Stimulated activated CD4-positive, alpha-beta T cell treated with anti-CD3 and anti-CD28 coated beads, Interleukin-15, amount 100 ng/mL, for 1 hour (primary cell): ENCODE data around the gene TMEM175.

Experiments
- DNase-seq, 2 donors: peaks; one replicate each; pipeline ENCODE4 v3.0.0-alpha.2; 2020; ENCODE audit warnings: low read depth in 1 of 2, low spot score in 1 of 2

Gene TMEM175

DNA sequence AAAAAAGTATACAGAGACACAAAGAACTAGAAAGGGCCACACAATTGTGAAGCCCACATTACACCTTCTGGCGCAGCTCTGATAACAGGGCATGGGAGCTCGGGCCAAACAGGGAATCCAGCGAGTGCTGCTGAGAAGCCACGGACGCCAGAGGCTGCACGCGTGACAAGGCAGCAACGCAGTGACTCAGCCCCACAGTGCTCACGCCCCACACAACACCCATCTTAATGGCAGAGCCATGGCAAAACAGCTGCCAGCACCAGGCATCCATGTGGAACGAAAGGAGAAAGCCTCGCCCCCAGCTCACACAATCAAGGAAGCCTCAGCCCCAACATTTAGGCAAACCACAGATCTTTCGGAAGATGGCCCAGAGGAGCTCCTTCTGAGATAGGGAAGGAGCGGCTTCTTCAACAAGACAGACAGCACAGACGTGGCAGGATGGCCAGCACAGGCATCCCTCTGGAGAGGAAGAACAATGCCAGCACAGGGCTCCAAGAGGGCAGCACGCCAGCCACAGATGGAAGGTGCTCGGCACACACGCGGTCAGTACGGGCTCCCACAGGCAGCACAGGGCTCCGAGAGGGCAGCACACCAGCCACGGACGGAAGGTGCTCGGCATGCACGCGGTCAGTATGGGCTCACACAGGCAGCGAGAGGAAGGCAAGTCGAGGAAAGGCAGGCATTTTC lies 33.2 kb upstream of the TMEM175 start:
- DNase-seq, result no peak

- no peak for DNase-seq
These were observed 32.7 kb upstream of the TMEM175 start for GRCh38 chr4:899556-899906.

- DNase-seq, result no peak
These were observed 32.2 kb upstream of the TMEM175 start for GRCh38 chr4:900073-900472.

- DNase-seq, result no peak
These were observed 31.5 kb upstream of the TMEM175 start for GRCh38 chr4:900721-901120.

DNA sequence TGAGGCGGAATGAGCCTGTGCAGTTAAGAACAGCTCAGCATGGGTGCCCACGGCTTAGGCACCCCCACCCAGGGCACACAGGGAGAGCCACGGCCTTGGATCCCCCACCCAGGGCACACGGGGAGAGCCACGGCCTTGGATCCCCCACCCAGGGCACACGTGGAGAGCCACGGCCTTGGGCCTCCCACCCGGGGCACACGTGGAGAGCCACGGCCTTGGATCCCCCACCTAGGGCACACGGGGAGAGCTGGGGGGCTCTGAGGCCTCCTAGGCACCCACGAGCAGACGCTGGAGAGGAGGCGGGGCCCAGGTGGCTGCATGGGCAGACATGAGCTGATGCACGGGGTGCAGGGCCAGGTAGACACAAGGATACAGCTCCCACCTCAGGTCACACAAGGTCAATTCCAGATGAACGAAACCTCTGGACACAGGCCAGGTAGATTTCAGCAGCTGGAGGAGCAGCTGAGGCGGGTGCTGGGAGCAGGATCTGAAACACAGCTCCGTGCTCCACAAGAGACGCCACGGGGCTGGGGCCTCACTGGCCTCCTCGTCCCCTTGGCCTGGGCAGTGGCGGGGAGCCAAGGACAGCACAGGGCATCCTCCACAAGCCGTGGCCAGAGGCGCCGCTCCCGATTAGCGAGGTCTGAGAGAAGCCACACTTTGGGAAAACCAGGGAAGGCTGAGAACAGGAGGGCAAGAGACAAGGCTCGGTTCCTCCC lies 30.9 kb upstream of the TMEM175 start:
- DNase-seq, result no peak

DNA sequence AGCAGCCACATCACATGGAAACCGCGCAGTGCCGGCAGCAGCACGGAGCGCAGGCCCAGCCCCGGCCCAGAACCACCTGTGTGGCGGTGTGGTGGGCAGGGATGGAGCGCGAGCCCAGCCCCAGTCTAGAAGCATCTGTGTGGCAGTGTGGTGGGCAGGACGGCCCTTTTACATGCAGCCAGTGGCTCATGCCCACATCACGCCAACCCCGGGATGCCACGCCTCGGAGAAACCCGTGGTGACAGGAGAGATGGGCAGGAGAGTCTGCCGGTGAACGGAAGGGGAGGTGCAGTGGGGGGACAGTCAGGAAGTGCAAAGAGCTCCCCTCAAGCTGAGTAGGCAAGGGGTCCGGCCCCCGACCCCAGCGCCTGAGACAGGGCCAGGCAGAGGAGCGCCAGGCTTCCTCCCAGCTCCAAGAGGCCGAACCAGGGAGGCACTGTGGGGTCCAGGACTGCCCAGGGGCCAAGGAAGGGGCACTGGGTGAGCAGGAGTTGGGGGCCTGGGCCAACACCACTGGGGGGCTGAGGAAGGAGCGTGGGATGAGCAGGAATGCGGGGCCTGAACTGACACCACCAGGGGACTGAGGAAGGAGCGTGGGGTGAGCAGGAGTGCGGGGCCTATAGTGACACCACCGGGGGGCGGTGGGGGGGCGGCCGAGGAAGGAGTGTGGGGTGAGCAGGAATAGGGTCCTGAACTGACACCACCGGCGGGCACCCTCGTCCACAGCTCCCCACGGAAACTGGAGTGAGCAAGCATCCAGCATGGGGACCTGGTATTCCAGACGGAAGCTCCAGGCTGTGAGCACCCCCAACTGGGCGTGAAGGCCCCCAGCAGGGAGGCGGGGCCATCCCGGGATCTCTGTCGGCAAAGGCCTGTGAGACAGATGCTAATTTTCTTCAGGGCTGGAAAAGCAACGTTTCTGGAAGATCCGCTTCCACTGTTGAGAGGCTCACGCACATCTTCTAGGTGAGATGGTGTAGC lies 28.9 kb upstream of the TMEM175 start:
- DNase-seq, result no peak

GRCh38 chr4:905485-906338 lies 26.5 kb upstream of the TMEM175 start:
- DNase-seq, result no peak

GRCh38 chr4:906339-907102 lies 25.7 kb upstream of the TMEM175 start:
- DNase-seq, result no peak

- DNase-seq, result no peak
These were observed 25.2 kb upstream of the TMEM175 start for GRCh38 chr4:907103-907400.

- DNase-seq, result no peak
These were observed 24.4 kb upstream of the TMEM175 start for GRCh38 chr4:907691-908425.

DNA sequence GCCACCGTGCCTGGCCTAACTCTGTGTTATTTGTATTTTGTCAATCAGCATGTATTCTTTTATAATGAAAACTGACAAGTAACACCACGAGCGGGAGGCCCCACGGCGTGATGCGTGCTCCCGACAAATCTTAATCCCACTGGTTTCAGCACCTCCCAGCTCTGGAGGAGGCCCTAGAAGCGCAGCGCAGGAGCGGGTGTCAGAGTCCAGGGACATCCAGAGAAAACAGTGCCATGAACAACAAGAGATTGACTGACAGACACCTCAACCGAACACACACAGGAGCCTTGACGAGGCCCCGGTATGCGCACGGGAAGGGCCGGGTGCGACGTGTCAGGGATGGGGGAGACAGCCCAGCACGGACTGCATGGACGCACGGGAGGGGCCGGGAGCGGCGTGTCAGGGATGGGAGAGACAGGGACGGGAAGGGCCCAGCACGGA lies 23.1 kb upstream of the TMEM175 start:
- no peak for DNase-seq

DNA sequence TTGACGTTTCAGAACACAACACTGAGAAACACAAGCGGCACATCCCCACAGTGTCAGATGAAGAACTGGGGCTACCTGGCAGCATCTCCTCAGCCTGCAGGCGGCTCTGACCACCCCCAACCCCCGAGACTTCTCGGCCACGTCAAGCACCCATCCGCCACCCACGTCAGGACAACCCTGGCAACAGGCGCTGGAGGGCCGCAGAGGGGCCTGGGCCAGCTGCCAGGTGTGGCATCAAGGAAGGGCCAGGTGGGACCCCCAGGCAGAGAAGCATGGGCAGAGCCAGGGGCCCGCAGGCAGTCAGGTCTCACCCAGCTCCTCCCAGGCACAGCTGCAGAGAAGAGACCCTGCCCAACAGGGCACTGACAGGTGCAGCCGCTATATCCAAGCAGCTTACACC lies 22.4 kb upstream of the TMEM175 start:
- DNase-seq, result no peak

- no peak for DNase-seq
These were observed 21.7 kb upstream of the TMEM175 start for GRCh38 chr4:910366-911091.

DNA sequence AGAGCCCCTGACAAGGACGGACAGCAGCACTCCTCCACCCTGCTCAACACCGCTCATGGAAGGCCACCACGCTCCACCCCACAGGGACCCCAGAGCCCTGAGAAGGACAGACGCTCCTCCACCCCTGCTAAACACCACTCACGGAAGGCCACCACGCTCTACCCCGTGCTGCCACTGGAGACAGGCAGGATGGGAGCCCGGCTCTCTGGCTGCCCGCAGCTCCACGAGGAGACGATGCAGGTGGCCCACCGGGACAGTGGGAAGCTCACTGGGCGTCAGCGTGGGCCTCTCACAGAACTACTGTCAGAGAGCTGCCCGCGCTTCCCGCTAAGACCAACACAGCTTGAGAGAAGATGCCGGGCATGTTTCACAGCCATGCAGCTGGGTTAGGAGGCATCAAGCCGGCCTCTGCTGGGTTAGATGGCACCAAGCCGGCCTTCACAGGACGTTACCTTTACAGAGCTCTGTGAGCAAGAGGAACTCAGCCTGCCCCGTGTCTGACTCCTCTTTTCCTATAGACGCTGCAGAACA lies 21.0 kb upstream of the TMEM175 start:
- no peak for DNase-seq

DNA sequence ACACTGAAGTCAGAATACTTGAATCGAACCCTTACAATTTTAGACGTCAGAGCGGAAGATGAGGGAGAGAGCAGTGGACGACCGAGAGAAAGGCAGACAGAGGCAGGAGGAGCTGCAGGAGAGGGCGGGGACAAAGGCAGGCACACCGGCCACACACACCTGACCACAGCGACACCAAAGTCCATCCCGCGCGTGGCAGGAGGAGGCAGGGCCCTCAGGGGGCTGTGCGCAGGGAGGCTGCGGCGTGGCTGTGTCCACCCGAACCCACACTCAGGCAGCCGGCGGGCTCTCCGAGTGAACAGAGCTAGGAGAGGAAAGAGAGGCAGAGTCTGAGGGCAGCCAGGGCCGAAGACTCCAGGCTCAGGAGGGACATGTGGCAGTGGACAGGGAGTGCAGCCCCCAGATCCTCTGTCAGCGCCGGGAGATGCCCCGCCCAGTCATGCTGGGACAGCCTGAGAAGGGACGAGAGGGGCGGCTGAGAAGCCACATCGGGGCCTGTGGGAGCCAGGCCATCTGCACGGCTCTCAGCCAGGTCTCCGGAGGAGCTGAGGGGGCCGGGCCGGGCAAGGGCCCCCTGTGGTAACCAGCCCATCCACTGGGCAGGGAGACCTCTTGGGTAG lies 20.3 kb upstream of the TMEM175 start:
- DNase-seq, result no peak

DNA sequence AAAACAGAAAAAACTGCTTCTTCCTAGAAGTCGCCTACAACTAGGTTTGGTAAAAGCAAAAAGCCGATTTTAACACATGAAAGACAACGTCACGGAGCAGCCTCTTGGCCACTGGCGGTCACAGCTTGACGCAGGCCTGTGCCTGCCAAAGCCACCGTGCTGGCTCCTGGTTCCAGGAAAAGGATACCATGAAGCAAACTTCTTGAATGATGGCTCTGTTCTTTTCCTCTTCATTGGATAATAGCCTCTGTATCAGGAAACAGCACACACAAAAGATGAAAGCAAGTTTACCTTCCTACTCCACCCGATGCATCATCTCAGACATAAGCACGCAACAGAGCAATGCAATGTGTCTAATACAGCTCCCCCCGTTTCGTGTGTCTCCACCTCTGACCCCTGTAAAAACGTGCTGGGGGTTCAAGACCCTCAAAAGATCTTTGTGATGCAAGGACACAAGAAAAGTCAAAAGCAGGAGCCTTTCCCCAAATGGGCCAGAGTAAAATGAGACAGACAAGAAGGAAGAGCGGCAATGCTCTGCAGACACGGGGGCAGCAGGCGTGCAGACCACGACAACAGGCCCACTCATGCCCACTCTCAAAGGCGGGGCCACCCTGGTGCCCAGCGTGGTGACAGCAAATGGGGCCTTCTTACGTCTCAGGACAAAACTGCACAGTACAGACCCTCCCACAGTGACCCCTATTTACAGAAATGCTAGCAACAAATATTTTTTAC lies 19.5 kb upstream of the TMEM175 start:
- no peak for DNase-seq

DNA sequence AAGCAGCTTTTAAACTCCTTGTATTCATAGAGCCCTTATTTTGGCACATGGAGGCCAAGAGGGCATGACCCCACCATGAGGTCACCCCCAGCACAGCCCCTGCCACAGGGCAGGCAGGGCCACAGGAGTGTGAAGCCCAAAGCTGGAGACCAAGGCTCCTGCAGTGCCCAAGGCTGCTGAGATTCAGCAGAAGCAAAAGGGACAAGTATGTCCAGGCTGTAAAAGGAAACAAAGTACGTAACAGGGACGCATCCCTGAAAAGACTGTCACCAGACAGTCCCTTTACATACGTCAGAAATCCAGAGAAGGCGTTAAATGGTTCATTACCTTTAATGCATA lies 19.0 kb upstream of the TMEM175 start:
- DNase-seq, result no peak

GRCh38 chr4:914531-914930 lies 17.7 kb upstream of the TMEM175 start:
- no peak for DNase-seq
